HG03064 (cell line): Measurements from ENCODE around the gene SH3RF2.

Source experiments
- ATAC-seq: cut with Tn5 transposase; IDR thresholded peaks from one replicate; pipeline ENCODE4 v1.9.1; 2021; ENCODE audit warnings: low read depth; ENCODE audit not compliant: unreplicated experiment

SH3RF2 gene

GRCh38 chr5:146112476-146112875, 176.1 kb downstream of the SH3RF2 start:
- ATAC-seq = no peak
